ENCODE results near the gene ACOT4.

DNA sequence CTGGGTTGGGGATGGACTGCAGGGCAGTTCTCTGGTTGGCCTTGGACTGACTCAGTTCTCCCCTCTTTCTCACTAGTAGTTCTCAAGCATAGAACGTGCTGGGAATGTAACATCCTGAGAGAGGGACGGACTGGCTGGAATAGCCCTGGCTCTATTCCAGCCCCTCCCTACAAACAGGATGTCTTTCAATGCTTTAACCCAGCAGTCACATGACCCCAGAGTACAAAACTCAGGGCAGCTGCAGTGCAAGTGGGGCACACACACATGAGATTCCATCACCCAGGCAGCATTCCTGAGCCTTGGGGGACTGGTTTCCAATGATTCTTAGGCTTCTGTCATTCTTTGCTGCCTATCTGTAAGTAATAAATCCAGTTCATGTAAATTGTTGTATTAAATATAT is 19.0 kb downstream of the ACOT4 start:
- TF ChIP-seq, protein P1, sequence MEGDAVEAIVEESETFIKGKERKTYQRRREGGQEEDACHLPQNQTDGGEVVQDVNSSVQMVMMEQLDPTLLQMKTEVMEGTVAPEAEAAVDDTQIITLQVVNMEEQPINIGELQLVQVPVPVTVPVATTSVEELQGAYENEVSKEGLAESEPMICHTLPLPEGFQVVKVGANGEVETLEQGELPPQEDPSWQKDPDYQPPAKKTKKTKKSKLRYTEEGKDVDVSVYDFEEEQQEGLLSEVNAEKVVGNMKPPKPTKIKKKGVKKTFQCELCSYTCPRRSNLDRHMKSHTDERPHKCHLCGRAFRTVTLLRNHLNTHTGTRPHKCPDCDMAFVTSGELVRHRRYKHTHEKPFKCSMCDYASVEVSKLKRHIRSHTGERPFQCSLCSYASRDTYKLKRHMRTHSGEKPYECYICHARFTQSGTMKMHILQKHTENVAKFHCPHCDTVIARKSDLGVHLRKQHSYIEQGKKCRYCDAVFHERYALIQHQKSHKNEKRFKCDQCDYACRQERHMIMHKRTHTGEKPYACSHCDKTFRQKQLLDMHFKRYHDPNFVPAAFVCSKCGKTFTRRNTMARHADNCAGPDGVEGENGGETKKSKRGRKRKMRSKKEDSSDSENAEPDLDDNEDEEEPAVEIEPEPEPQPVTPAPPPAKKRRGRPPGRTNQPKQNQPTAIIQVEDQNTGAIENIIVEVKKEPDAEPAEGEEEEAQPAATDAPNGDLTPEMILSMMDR (IDR thresholded peaks at IDR 0.05 in 8 of 11, conservative IDR thresholded peaks at IDR 0.05 in 3 of 11), result no peak
- no peak for TF ChIP-seq POLR2A (IDR thresholded peaks at IDR 0.05)
- no peak for TF ChIP-seq POLR2AphosphoS5 (IDR thresholded peaks at IDR 0.05)
